HCT116 (cell line): ENCODE results near the gene CAPN15.

Source experiments
- CEBPB ChIP-seq: IDR thresholded peaks from 2 replicates; pipeline ENCODE4 v1.6.1; 2012; ENCODE audit warnings: low read depth
- ELF1 ChIP-seq: IDR thresholded peaks from 2 replicates; pipeline ENCODE4 v1.6.1; 2012; ENCODE audit warnings: low read depth, borderline replicate concordance
- EZH2 ChIP-seq: fragments of 200-600 bp; sonication (generic); IDR thresholded peaks from 2 replicates; pipeline ENCODE4 v1.6.1; 2017; ENCODE audit warnings: antibody characterized with exemption, mixed run types
- EZH2phosphoT487 ChIP-seq: fragments of 200-600 bp; IDR thresholded peaks from 2 replicates; pipeline ENCODE4 v1.6.1; 2018; ENCODE audit warnings: antibody characterized with exemption, borderline replicate concordance
- FOSL1 ChIP-seq: IDR thresholded peaks from 2 replicates; pipeline ENCODE4 v1.6.1; 2012; ENCODE audit warnings: low read depth
- POLR2A ChIP-seq: IDR thresholded peaks from 2 replicates; pipeline ENCODE4 v1.7.0; 2011; ENCODE audit warnings: borderline replicate concordance; ENCODE audit not compliant: insufficient read depth, insufficient read length; ENCODE audit errors: extremely low read depth
- POLR2AphosphoS5 ChIP-seq: IDR thresholded peaks from 2 replicates; pipeline ENCODE4 v1.6.1; 2011; ENCODE audit warnings: mild to moderate bottlenecking, low read depth, low read length, moderate library complexity
- RAD21 ChIP-seq: IDR thresholded peaks from 2 replicates; pipeline ENCODE4 v1.6.1; 2012; ENCODE audit warnings: low read depth, mild to moderate bottlenecking
- SIN3A ChIP-seq: IDR thresholded peaks from 2 replicates; pipeline ENCODE4 v1.6.1; 2012; ENCODE audit warnings: low read depth
- ZNF274 ChIP-seq: fragments of 200-500 bp; sonication (Bioruptor generic); IDR thresholded peaks from 2 replicates; pipeline ENCODE4 v1.6.1; 2014; ENCODE audit warnings: mild to moderate bottlenecking, low read depth, low read length, inconsistent platforms
- TF ChIP-seq, protein P1 (sequence below), 3 experiments: fragments of 200-600 bp in 1 of 3; sonication (generic) in 1 of 3; IDR thresholded peaks in 2 of 3; conservative IDR thresholded peaks in 1 of 3; 2 replicates each; pipeline ENCODE4 v1.5.1; 2012 to 2017; ENCODE audit warnings: low read depth in 2 of 3, low read length in 2 of 3, antibody characterized with exemption in 1 of 3, borderline replicate concordance in 1 of 3, control low read depth in 1 of 3, mild to moderate bottlenecking in 1 of 3, mixed read lengths in 1 of 3, mixed run types in 1 of 3, moderate library complexity in 1 of 3; ENCODE audit not compliant: insufficient read depth in 1 of 3
- TF ChIP-seq, protein P2 (sequence below): IDR thresholded peaks from 2 replicates; pipeline ENCODE4 v1.6.1; 2011; ENCODE audit warnings: mild to moderate bottlenecking, low read length, moderate library complexity; ENCODE audit not compliant: insufficient replicate concordance; ENCODE audit errors: extremely low read depth

DNA sequence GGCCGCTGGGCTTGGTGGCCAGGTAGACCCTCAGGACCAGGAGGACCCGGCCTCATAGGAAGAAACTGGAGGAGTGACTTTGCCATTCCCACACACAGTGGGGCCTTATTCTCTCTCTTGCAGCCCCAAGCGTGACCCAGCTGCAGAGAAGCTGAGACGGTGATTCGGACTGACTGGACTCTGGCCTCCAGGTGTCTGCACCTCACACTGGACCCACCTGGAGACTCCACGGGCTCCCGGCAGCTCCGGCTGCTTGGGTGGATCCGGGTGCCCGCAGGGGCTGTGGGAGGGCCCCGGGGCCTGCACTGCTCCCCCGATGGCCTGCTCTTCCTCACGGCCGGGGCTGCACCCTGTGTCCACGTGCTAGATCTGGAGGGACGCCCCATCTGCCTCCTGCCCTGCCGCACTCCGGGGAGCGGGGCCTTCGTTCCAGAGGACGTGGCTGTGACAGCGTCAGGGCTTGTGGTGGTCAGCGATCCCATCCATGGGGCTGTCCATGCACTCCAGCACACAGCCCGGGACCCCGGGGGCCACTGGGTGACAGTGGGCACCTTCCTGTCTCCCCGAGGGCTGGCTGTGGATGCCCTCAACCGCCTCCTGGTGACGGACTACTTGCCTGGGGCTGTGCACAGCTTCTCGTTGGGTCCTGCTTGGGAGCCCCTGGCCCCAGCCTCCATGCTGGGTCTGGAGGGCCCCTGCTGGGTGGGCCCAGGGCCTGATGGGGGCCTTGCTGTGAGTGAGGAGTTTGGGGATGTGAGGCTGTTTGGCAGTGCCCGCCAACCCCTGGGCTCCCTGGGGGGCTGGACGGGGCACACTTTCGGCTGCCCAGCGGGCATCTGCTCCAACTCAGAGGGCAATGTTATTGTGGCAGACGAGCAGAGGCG lies 40.1 kb downstream of the CAPN15 start:
- TF ChIP-seq, protein P1, sequence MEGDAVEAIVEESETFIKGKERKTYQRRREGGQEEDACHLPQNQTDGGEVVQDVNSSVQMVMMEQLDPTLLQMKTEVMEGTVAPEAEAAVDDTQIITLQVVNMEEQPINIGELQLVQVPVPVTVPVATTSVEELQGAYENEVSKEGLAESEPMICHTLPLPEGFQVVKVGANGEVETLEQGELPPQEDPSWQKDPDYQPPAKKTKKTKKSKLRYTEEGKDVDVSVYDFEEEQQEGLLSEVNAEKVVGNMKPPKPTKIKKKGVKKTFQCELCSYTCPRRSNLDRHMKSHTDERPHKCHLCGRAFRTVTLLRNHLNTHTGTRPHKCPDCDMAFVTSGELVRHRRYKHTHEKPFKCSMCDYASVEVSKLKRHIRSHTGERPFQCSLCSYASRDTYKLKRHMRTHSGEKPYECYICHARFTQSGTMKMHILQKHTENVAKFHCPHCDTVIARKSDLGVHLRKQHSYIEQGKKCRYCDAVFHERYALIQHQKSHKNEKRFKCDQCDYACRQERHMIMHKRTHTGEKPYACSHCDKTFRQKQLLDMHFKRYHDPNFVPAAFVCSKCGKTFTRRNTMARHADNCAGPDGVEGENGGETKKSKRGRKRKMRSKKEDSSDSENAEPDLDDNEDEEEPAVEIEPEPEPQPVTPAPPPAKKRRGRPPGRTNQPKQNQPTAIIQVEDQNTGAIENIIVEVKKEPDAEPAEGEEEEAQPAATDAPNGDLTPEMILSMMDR (IDR thresholded peaks at IDR 0.05 in 2 of 3, conservative IDR thresholded peaks at IDR 0.05 in 1 of 3; ENCODE audit: borderline replicate concordance in 1 of 3, insufficient read depth in 1 of 3, low read depth in 2 of 3, low read length in 2 of 3) = no peak
- TF ChIP-seq, protein P2, sequence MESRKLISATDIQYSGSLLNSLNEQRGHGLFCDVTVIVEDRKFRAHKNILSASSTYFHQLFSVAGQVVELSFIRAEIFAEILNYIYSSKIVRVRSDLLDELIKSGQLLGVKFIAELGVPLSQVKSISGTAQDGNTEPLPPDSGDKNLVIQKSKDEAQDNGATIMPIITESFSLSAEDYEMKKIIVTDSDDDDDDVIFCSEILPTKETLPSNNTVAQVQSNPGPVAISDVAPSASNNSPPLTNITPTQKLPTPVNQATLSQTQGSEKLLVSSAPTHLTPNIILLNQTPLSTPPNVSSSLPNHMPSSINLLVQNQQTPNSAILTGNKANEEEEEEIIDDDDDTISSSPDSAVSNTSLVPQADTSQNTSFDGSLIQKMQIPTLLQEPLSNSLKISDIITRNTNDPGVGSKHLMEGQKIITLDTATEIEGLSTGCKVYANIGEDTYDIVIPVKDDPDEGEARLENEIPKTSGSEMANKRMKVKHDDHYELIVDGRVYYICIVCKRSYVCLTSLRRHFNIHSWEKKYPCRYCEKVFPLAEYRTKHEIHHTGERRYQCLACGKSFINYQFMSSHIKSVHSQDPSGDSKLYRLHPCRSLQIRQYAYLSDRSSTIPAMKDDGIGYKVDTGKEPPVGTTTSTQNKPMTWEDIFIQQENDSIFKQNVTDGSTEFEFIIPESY = no peak
- TF ChIP-seq POLR2A (no peak), CEBPB (no peak), EZH2phosphoT487 (no peak), EZH2 (no peak), SIN3A (no peak), POLR2AphosphoS5 (no peak), RAD21 (no peak), ZNF274 (no peak), ELF1 (no peak), FOSL1 (no peak)
